ENCODE measurements around the gene CLEC7A.

CLEC7A gene

DNA sequence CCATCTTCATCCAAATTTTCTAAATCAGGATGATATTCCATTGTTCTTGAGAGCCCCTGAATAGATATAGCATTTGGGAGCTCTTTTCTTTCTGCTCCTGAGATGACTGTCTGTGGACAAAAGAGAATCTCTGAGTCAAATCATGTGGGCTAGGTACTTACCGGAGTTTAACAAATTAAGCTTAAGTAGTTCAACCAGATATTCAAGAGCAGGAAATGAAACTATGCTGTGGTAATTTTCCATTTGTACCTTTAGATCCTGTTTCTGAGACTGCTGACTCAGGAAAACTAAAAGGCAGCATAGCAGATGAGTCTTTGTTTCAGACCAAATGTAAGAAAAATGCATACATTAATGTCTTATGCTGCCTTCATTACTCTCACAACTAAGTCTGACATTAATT lies at the start of gene CLEC7A:
TSS of gene CLEC7A (minus strand) at position 158 of the 400 bp plus-strand sequence. CDS start at position 41, 117 bp downstream.
- peak; percentile 26 for DNase-seq
- in situ Hi-C loops (cut with MboI; ENCODE audit: low pct_unique_long_range_greater_than_20kb, low sequenced_read_pairs) = loop anchor here (25.0 kb wide), 3 partner anchors 93 to 318 kb away; partner anchors contain the start of genes CLEC2A and CLEC9A

GRCh38 chr12:10179776-10180181 lies 49.8 kb upstream of the CLEC7A start:
- no peak for DNase-seq
- in situ Hi-C loops (cut with MboI; ENCODE audit: low pct_unique_long_range_greater_than_20kb, low sequenced_read_pairs) = no loop called here

DNA sequence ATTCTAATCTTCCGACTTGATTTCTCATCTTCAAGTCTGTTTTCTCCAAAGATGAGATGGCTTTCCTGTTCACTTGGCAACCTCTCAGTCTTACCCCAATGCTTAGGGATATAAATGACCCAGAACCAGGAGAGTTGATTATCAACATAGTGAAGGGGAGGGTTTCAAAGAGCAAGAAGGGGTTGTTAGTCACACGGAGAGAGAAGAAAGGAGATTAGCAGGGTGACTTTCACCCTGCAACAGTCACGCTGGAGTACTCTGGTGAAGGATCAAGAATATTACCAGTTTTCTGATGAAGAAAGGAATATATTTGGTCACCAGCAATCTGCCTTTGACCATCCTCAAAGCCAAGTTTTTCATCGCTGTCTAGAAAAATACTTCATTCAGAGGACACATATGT lies 48.8 kb upstream of the CLEC7A start, which contains the start of gene TMEM52B:
TSS of gene TMEM52B (plus strand) at position 212 of the 400 bp plus-strand sequence. CDS start 543 bp downstream, outside the sequence.
- in situ Hi-C loops (cut with MboI; ENCODE audit: low pct_unique_long_range_greater_than_20kb, low sequenced_read_pairs) = no loop called here
- no peak for DNase-seq

DNA sequence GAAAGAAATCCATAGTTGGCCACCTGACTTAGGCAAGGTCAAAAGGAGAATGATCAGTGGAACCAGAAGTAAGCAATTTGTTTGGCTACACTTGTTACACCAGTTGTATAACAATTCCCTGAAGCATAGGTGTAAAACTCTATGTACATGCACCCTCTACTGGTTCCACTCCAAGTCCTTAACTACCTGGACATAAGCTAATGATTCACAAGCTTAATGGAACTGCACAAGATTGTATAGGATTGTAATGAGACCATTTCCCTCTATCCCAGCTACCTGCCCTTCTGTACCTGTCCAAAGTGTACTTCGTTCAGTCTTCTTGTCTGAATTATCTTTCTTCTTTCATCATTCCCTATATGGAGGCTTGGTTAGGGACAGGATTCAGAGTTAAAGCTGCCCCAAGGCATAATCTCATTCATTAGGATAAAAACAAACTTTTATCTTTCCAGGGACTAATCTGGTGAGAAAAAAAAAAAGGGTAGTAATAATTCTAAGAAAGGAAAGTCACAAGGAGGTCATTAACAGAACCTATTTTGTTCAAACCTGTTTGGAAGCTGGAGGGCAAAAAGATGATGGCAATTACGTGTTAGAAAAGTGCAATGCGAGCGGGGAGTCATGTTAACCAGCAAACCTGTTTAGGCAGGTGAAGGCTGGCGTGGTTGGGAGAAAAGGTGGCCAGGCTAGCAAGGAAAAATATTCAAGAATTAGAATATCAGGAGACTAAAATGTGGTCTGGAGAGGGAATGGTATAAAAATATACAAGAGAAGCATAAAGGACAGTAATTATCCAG lies 46.0 kb upstream of the CLEC7A start:
- DNase-seq = no peak
- in situ Hi-C loops (cut with MboI; ENCODE audit: low pct_unique_long_range_greater_than_20kb, low sequenced_read_pairs) = no loop called here

GRCh38 chr12:10174986-10175614 lies 45.1 kb upstream of the CLEC7A start:
- DNase-seq = no peak
- in situ Hi-C loops (cut with MboI; ENCODE audit: low pct_unique_long_range_greater_than_20kb, low sequenced_read_pairs) = no loop called here

DNA sequence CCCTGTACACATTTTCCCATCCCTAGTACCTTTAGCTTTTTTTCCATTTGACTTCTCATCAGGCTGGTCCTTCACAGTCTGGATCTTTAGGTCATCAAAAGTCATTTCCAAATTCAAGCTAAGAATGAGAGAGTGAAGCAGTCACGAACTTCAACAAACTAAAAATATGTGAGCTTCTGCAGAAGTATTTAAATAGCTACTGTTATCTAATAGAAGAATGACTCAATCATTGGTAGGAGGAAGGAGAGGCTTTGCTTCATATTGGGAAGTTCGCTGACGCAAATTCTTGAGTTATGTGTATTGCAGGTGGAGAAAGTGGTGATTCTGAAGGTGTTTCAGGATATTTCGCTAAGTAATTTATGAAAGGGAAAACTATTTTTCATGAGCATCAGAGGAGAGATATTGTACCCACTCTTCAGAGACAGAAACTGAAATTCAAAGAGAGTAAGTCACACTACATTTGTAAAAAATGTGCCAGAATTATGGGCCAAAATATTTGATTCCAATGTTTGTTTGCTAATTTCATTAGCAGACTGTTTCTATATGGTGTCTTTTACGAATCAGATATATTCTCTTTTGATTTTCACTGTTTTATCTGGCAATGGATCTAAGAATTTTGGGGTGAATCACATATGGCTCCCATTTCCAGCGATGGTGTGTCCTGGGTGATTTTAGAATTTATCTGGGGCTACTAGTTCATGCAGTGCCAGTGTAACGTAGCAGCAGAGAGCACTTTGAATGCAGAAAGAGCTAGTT lies 42.2 kb upstream of the CLEC7A start, which contains the start of gene OLR1:
TSS of gene OLR1 (minus strand) at position 160 of the 756 bp plus-strand sequence. CDS start at position 105, 55 bp downstream.
- in situ Hi-C loops (cut with MboI; ENCODE audit: low pct_unique_long_range_greater_than_20kb, low sequenced_read_pairs) = no loop called here
- DNase-seq = no peak

DNA sequence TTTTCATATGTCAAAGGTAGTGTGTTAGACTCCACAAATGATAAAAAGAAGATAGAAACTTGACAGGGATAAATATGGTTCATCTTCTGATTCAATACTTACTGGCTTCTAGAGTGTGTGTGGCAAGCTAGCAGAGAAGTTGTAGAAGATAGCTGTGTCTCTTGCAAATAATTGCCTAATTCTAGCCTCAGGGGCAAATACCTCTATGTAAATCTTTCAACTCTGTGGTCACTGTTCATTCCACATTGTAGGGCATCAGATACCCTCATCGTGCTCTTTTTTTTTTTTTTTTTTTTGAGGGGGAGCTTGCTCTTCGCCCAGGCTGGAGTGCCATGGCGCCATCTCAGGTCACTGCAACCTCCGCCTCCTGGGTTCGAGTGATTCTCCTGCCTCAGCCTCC lies 40.2 kb upstream of the CLEC7A start:
- in situ Hi-C loops (cut with MboI; ENCODE audit: low pct_unique_long_range_greater_than_20kb, low sequenced_read_pairs) = no loop called here
- no peak for DNase-seq

- in situ Hi-C loops (cut with MboI; ENCODE audit: low pct_unique_long_range_greater_than_20kb, low sequenced_read_pairs) = no loop called here
- DNase-seq = no peak
Observed at GRCh38 chr12:10169104-10169503, 39.1 kb upstream of the CLEC7A start.

DNA sequence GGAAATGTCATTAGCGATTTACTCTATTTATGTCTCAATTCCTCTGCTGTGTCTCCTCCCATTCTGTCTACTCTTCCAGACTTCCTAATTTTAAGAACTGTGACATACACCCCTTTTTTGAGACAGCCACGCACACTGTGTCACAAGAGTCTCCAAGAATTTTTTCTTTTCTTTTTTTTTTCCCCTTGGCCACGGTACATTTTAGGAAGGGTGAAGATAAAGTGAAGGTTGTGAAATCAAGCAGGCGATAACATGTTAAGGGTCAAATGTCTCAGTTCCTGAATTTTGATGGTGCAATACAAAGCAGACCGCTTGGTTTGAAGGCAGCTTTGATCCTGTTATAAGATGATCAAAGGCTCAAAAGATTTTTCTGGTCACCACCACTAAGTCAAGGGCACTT lies 37.6 kb upstream of the CLEC7A start:
- DNase-seq = peak; percentile 48
- in situ Hi-C loops (cut with MboI; ENCODE audit: low pct_unique_long_range_greater_than_20kb, low sequenced_read_pairs) = no loop called here

- in situ Hi-C loops (cut with MboI; ENCODE audit: low pct_unique_long_range_greater_than_20kb, low sequenced_read_pairs) = no loop called here
- no peak for DNase-seq
Observed at GRCh38 chr12:10165421-10165820, 35.4 kb upstream of the CLEC7A start.

- in situ Hi-C loops (cut with MboI; ENCODE audit: low pct_unique_long_range_greater_than_20kb, low sequenced_read_pairs) = no loop called here
- DNase-seq = no peak
Observed at GRCh38 chr12:10163084-10163483, 33.1 kb upstream of the CLEC7A start.

- in situ Hi-C loops (cut with MboI; ENCODE audit: low pct_unique_long_range_greater_than_20kb, low sequenced_read_pairs) = no loop called here
- no peak for DNase-seq
Observed at GRCh38 chr12:10160617-10161385, 30.8 kb upstream of the CLEC7A start.

DNA sequence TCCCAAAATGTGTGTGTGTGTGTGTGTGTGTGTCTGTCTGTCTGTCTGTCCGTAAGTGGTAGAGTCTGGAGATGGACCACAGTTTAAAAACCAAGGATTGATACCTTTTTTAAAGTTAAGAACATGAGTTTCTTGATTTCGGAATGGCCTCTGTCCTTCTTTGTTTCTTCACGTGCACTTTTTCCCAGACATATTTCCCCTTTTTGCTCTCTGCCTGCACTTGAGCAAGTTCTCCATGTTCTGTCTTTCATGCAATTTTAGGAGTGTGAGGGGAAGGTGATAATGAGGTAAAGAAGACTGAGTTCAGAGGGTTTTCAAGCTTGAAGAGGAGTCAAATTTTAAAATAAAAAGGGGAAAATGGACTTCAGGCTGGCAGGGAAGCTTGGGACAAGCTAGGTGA lies 29.3 kb upstream of the CLEC7A start:
- no peak for DNase-seq
- in situ Hi-C loops (cut with MboI; ENCODE audit: low pct_unique_long_range_greater_than_20kb, low sequenced_read_pairs) = no loop called here

DNA sequence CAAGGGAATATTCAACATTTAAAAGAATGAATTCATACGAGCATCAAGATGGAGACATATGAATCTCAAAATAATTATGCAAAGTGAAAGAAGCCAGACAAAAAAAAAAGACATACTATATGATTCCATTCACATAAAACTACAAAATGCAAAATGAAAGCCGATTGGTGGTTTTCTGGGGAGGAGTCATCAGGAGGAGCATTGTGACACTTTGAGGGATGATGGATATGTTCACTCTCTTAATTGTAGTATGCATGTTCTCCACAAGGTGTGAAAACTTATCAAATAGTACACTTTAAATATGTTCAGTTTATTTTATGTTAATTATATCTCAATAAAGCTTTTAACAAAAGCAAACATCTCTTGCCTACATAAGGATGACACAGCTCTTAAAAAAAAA lies 28.4 kb upstream of the CLEC7A start:
- DNase-seq = no peak
- in situ Hi-C loops (cut with MboI; ENCODE audit: low pct_unique_long_range_greater_than_20kb, low sequenced_read_pairs) = no loop called here

GRCh38 chr12:10155966-10156365 lies 26.0 kb upstream of the CLEC7A start:
- DNase-seq = no peak
- in situ Hi-C loops (cut with MboI; ENCODE audit: low pct_unique_long_range_greater_than_20kb, low sequenced_read_pairs) = no loop called here

GRCh38 chr12:10154145-10154496 lies 24.1 kb upstream of the CLEC7A start:
- DNase-seq = no peak
- in situ Hi-C loops (cut with MboI; ENCODE audit: low pct_unique_long_range_greater_than_20kb, low sequenced_read_pairs) = no loop called here

- DNase-seq = peak; percentile 68
Observed at GRCh38 chr12:10153271-10154144, 23.5 kb upstream of the CLEC7A start.

GRCh38 chr12:10151621-10152020 lies 21.6 kb upstream of the CLEC7A start:
- in situ Hi-C loops (cut with MboI; ENCODE audit: low pct_unique_long_range_greater_than_20kb, low sequenced_read_pairs) = no loop called here
- no peak for DNase-seq

More at GRCh38 chr12:10153271-10154144, 23.5 kb upstream of the CLEC7A start:
- in situ Hi-C loops (cut with MboI; ENCODE audit: low pct_unique_long_range_greater_than_20kb, low sequenced_read_pairs) = no loop called here
